Endothelial cell of hepatic sinusoid (primary cell): ENCODE data around the gene FAM149A.

Experiments
- in situ Hi-C: cut with HindIII; loops from 2 replicates; pipeline ENCODE4 v1.10.0; 2017; ENCODE audit warnings: low sequenced_read_pairs

Gene FAM149A

DNA sequence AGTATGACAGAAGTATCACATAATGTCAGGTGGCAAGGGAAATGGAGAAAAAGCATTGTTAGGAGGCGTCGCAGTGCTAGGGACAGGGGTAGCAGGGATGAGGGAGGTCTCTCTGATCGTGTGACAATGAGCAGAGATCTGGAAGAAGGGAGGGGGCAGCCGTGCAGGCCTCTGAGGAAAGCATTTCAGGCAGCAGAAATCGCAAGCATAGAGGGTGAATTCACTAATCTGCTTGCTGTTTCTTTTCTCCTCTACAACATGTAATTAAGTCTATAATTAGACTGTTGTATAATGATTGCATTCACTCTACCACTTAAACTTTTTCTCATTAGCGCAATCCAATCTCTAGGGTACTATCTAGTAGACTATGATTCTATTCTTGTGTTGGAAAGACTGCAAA is 96.0 kb downstream of the FAM149A start:
- in situ Hi-C loops, result no loop called here

DNA sequence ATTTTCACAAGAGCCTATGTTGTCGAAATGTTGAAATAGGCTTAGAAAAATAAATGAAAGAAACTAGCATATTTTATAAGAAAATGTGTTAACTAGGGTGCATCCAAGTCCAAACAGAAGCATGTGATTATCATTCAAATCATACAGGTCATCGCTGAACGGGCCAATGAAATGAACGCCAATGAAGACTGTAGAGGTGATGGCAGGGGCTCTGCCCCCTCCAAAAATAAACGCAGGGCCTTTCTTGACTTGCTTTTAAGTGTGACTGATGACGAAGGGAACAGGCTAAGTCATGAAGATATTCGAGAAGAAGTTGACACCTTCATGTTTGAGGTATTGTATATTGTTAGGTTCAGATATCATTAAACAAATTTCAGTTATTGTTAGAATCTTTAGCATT is 96.5 kb downstream of the FAM149A start:
- in situ Hi-C loops, result no loop called here

DNA sequence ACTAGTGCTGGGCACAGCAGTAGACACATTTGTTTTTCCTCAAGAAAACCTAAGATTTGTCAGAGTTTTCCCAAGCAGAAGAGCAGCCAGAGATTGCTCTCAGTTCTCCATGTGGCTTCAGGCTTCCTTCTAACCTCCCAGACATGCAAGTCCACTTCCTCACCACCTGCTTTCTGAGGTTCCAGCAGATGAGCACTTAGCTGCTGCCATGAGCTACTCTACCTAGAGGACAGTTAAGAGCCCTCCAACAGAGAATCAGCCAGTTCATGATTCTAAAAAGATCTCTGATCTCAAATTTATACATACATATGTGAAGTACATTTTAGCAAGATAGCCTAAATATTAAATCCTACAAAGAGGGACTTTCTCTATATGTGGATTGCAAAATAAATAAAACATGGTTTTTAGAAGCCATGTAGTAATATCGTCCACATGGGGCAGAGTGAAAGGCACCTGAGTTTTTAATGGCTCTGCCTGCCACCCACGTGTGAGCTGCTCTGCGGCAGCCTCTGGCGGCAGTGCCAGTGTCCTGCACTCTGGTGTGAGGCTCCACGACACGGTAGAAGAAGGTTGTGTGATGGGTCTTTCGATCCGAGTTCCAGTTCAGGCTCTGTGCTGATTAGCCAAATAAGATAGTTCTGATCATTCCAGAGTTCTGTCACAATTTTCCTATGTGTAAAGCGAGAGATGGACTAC is 97.2 kb downstream of the FAM149A start:
- in situ Hi-C loops, result no loop called here

DNA sequence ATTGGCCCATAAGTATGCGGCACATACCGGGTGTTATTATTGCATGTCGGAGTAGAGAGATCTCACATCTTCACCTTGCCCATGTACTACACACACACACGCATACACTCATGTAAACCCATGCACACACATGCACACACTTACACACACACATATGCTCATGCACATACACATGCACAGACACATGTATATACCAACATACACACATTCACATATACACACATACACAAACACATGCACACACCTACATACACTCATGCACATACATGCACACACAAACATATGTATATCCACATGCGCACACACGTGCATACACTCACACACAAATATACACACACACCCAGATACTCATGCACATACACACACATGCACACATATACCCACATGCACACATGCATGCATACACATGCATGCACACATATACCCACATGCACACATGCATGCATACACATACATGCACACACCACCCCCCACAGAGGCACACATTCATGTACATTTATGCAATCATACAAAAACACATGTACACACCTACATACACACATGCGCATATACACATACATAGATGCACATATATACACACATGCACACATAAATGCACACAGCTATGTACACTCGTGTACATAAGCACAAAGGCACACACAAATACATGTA is 98.1 kb downstream of the FAM149A start:
- in situ Hi-C loops, result no loop called here

DNA sequence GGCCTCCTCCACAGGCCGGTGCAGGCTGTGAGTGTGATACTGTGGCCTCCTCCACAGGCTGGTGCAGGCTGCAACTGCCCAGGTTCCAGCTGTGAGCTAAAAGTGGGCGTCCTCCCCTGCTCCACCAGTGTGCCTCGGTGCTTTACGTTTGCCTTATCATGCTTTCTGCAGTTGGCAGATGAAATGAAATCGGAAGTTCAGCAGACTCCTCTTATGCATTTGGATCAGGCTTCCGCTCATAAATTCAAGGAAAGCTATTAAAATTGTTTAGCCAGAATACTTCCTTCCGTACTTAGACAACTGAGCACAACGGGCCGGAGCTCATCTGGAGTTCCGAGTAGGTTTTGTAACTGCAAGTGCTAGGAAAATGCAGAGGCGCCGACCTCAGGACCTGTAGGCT is 98.9 kb downstream of the FAM149A start:
- in situ Hi-C loops, result no loop called here

DNA sequence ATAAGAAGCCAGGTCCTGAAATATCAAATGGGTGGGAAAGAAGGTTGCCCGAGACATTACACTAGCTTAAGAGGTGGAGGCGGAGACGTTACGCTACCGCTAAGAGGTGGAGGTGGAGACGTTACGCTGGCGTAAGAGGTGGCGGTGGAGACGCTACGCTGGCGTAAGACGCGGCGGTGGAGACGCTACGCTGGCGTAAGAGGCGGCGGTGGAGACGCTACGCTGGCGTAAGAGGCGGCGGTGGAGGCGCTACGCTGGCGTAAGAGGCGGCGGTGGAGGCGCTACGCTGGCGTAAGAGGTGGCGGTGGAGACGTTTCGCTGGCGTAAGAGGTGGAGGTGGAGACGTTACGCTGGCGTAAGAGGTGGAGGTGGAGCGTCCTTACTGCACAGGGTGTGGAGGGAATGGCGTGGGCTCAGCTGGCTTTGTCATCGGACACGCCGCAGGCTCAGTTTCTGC is 99.6 kb downstream of the FAM149A start:
- in situ Hi-C loops, result no loop called here

DNA sequence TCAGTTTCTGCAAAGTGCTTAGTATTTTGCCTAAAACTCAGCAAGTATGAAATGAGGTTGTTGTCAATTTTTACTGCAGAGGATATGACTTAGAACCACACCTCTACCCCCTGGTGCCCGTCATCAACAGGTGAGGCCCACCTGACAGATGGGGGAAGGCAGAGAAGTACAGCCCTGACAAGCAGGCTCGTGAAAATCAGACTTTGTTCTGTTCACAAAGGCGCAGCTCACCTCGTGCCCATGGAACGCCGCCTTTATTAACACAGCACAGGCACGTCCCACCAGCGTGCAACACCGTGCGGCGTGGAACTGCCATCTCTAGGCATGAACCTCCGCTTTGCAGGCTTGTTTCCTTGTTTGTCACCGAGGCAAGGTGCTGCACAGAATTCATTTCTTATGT is 100.2 kb downstream of the FAM149A start:
- in situ Hi-C loops, result no loop called here

DNA sequence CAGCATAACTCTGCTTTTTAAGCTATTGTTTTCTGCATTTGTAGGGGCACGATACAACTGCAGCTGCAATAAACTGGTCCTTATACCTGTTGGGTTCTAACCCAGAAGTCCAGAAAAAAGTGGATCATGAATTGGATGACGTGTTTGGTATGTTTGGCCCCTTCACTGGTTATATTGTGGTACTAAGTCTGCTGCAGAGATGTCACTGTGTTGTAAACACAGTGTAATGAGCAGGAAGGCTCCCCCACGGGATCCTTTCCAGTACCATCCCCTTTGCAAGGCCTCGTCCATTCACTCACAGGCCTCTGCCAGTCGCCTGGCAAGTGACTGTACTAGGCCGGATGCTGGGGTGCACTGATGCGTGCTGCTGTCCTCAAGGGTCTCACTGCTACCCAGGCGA is 100.7 kb downstream of the FAM149A start:
- in situ Hi-C loops, result no loop called here

DNA sequence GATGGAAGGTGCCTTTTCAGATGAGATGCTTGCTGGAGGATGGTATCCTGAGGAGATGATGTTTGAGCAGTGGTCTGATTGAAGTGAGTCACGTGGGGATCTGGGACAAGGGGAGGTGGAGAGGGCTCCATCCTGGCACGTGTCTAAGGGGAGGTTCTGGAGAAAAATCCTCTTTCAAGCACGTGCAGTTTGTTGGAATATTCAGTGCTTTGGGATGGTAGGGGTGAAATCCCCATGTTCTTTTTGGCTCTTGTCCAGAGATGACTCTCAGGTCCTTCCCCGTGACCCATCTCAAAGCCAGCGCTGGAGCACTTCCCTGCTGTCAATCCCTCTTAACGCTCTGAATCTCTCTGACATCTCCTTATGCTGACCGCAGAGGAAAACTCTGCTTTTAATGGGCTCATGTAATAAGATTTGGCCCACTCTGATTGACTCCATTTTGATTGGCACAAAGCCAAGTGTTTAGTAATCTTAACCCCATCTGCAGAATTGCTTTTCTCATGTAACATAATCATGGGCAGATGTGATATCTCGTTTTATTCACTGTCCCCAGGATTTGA is 112.0 kb downstream of the FAM149A start:
- in situ Hi-C loops, result no loop called here

DNA sequence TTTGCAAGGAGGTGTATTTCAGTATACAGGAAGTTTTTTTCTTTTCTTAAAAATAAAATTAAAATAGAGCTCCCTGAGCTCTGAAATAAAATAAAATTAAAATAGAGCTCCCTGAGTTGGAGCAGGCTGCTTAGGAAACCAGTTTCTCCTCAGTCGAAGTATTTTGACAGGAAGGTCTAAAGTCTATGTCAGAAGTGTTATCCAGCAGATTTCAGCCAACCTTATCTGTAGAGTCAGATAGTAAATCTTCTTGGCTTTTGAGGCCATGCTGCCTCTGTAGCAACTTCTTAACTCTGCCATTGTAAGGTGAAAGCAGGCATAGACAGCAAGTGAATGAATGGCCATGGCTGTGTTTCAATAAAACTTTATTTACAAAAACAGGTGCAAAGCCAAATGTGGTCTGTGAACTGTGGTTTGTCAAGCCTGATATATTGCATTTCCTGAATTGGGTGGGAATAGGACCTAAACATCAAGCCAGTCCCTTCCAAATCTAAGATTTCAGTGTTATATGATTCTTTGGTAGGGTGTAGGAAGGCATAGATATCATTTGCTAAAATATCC is 113.3 kb downstream of the FAM149A start:
- in situ Hi-C loops, result no loop called here

DNA sequence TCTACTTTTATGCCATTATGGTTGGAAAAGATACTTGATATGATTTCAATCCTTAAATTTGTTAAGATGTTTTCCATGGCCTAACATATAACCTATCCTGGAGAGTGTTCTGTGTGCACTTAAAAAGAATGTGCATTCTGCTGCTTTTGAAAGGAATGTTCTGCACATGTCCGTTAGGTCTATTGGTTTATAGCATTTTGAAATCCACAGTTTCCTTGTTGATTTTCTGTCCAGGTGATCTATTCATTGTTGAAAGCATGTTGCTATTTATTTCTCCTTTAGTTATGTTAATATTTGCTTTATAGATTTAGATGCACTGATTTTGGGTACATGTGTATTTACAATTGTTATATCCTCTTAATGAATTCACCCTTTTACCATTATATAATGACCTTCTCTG is 117.1 kb downstream of the FAM149A start:
- in situ Hi-C loops, result no loop called here
